HCT116 (cell line): Measurements from ENCODE around the gene TSC1. TPM values are rescaled to one million over a fixed set of nuclear protein-coding genes. Genes with fewer than 3 reads are reported as not detected.
A peak's percentile ranks its signal among the peaks of the same experiment; 100 is the strongest.

Experiments
- ATAC-seq: fragments of 200-7000 bp; cut with Tn5 transposase; 2 replicates; pipeline ENCODE4 v1.9.1; 2020; ENCODE audit warnings: mild to moderate bottlenecking, moderate library complexity
- BruUV-seq: library from RNA; stranded (reverse); fragments of 400-500 nt; replicated peaks from 2 replicates; lab custom pipeline; 2021; lab: Mats Ljungman, UMichigan
- CTCF ChIA-PET: fragments of 300-600 bp; sonication (Branson Sonifier 250); formaldehyde crosslinking; loops from one replicate; lab custom pipeline; 2021; ENCODE audit warnings: antibody characterized with exemption; lab: Charles Lee
- POLR2A ChIA-PET: fragments of 300-600, 350-600 bp; sonication (Branson Sonifier 250); formaldehyde crosslinking; loops from one replicate; lab custom pipeline; 2021; ENCODE audit warnings: antibody characterized with exemption; lab: Charles Lee
- RAD21 ChIA-PET, 2 experiments: fragments of 300-600 bp; sonication (Branson Sonifier 250); formaldehyde crosslinking; loops; one replicate each; lab custom pipeline; 2023; ENCODE audit warnings: low total read pairs in 2 of 2; ENCODE audit not compliant: uncharacterized antibody in 2 of 2, unreplicated experiment in 2 of 2, low non-redundant PET in 1 of 2; lab: Charles Lee
- DNase-seq: peaks from one replicate; pipeline ENCODE4 v3.0.0-alpha.2; 2010; ENCODE audit warnings: low read depth, low spot score
- H2AFZ ChIP-seq: fragments of 200-600 bp; shearing (Covaris generic), sonication (generic); 2 replicates; pipeline ENCODE4 v1.6.1; 2017; ENCODE audit warnings: low read depth, mixed run types, mixed read lengths, antibody characterized with exemption, low read length; ENCODE audit not compliant: poor library complexity, severe bottlenecking
- H3K27ac ChIP-seq: 2 replicates; pipeline ENCODE4 v1.5.1; 2012; ENCODE audit warnings: low read depth, low read length
- H3K27me3 ChIP-seq: fragments of 200-600 bp; sonication (generic); 2 replicates; pipeline ENCODE4 v1.6.1; 2016; ENCODE audit warnings: mixed run types, low read length, mixed read lengths; ENCODE audit not compliant: insufficient read depth
- H3K36me3 ChIP-seq, 2 experiments: fragments of 200-500 bp in 1 of 2; fragments of 200-600 bp in 1 of 2; sonication (Bioruptor generic) in 1 of 2; sonication (generic) in 1 of 2; 2 replicates each; pipeline versions ENCODE4 v1.5.1 to v1.6.1; 2014 to 2016; ENCODE audit warnings: low read length in 2 of 2, inconsistent platforms in 1 of 2, mixed read lengths in 1 of 2, mixed run types in 1 of 2; ENCODE audit not compliant: insufficient read depth in 2 of 2, control insufficient read depth in 1 of 2
- H3K4me1 ChIP-seq, 2 experiments: fragments of 200-600 bp in 1 of 2; sonication (generic) in 1 of 2; 2 replicates each; pipeline versions ENCODE4 v1.5.1 to v1.6.1; 2012 to 2017; ENCODE audit warnings: low read length in 2 of 2, inconsistent platforms in 1 of 2, mild to moderate bottlenecking in 1 of 2, mixed read lengths in 1 of 2, mixed run types in 1 of 2, moderate library complexity in 1 of 2; ENCODE audit not compliant: insufficient read depth in 2 of 2, control insufficient read depth in 1 of 2
- H3K4me2 ChIP-seq: fragments of 200-600 bp; sonication (generic); 2 replicates; pipeline ENCODE4 v1.6.1; 2017; ENCODE audit warnings: mixed run types, low read length, mixed read lengths
- H3K4me3 ChIP-seq, 2 experiments: fragments of 200-600 bp in 1 of 2; sonication (generic) in 1 of 2; replicated peaks in 1 of 2; 2 replicates each; pipeline ENCODE4 v1.5.1; 2011 to 2016; ENCODE audit warnings: low read length in 2 of 2, control low read depth in 1 of 2, low read depth in 1 of 2, mild to moderate bottlenecking in 1 of 2, mixed read lengths in 1 of 2, mixed run types in 1 of 2
- H3K79me2 ChIP-seq: fragments of 200-600 bp; sonication (generic); 2 replicates; pipeline ENCODE4 v1.6.1; 2017; ENCODE audit warnings: mild to moderate bottlenecking, mixed run types, low read length, moderate library complexity, mixed read lengths; ENCODE audit not compliant: insufficient read depth
- H3K9ac ChIP-seq: fragments of 200-600 bp; sonication (generic); 2 replicates; pipeline ENCODE4 v1.6.1; 2016; ENCODE audit warnings: low read length, mixed read lengths
- H3K9me2 ChIP-seq: fragments of 200-600 bp; sonication (generic), shearing (Covaris generic); 2 replicates; pipeline ENCODE4 v1.6.1; 2017; ENCODE audit warnings: mixed run types, mild to moderate bottlenecking, moderate library complexity; ENCODE audit not compliant: insufficient read depth
- H3K9me3 ChIP-seq, 2 experiments: fragments of 200-500 bp in 1 of 2; fragments of 200-600 bp in 1 of 2; sonication (Bioruptor generic) in 1 of 2; sonication (generic) in 1 of 2; 2 replicates each; pipeline ENCODE4 v1.6.1; 2014 to 2017; ENCODE audit warnings: low read length in 2 of 2, mixed read lengths in 2 of 2, inconsistent platforms in 1 of 2, low read depth in 1 of 2, mild to moderate bottlenecking in 1 of 2, mixed run types in 1 of 2, moderate library complexity in 1 of 2; ENCODE audit not compliant: control insufficient read depth in 1 of 2, insufficient read depth in 1 of 2
- H4K20me1 ChIP-seq: fragments of 200-600 bp; sonication (generic), shearing (Covaris generic); 2 replicates; pipeline ENCODE4 v1.6.1; 2017; ENCODE audit warnings: mixed run types, mild to moderate bottlenecking, moderate library complexity; ENCODE audit not compliant: insufficient read depth
- ATF3 ChIP-seq: IDR thresholded peaks from 2 replicates; pipeline ENCODE4 v1.6.1; 2012
- CBX3 ChIP-seq: IDR thresholded peaks from 2 replicates; pipeline ENCODE4 v1.6.1; 2012; ENCODE audit warnings: low read depth
- CEBPB ChIP-seq: IDR thresholded peaks from 2 replicates; pipeline ENCODE4 v1.6.1; 2012; ENCODE audit warnings: low read depth
- CTCF ChIP-seq, 3 experiments: fragments of 200-600 bp in 1 of 3; sonication (generic) in 1 of 3; IDR thresholded peaks in 2 of 3; conservative IDR thresholded peaks in 1 of 3; 2 replicates each; pipeline ENCODE4 v1.5.1; 2012 to 2017; ENCODE audit warnings: low read depth in 2 of 3, low read length in 2 of 3, antibody characterized with exemption in 1 of 3, borderline replicate concordance in 1 of 3, control low read depth in 1 of 3, mild to moderate bottlenecking in 1 of 3, mixed read lengths in 1 of 3, mixed run types in 1 of 3, moderate library complexity in 1 of 3; ENCODE audit not compliant: insufficient read depth in 1 of 3
- EGR1 ChIP-seq: IDR thresholded peaks from 2 replicates; pipeline ENCODE4 v1.6.1; 2012; ENCODE audit warnings: low read depth
- ELF1 ChIP-seq: IDR thresholded peaks from 2 replicates; pipeline ENCODE4 v1.6.1; 2012; ENCODE audit warnings: low read depth, borderline replicate concordance
- EZH2 ChIP-seq: fragments of 200-600 bp; sonication (generic); IDR thresholded peaks from 2 replicates; pipeline ENCODE4 v1.6.1; 2017; ENCODE audit warnings: antibody characterized with exemption, mixed run types
- FOSL1 ChIP-seq: IDR thresholded peaks from 2 replicates; pipeline ENCODE4 v1.6.1; 2012; ENCODE audit warnings: low read depth
- POLR2A ChIP-seq: IDR thresholded peaks from 2 replicates; pipeline ENCODE4 v1.7.0; 2011; ENCODE audit warnings: borderline replicate concordance; ENCODE audit not compliant: insufficient read depth, insufficient read length; ENCODE audit errors: extremely low read depth
- POLR2AphosphoS5 ChIP-seq: IDR thresholded peaks from 2 replicates; pipeline ENCODE4 v1.6.1; 2011; ENCODE audit warnings: mild to moderate bottlenecking, low read depth, low read length, moderate library complexity
- RAD21 ChIP-seq: IDR thresholded peaks from 2 replicates; pipeline ENCODE4 v1.6.1; 2012; ENCODE audit warnings: low read depth, mild to moderate bottlenecking
- SIN3A ChIP-seq: IDR thresholded peaks from 2 replicates; pipeline ENCODE4 v1.6.1; 2012; ENCODE audit warnings: low read depth
- SP1 ChIP-seq: IDR thresholded peaks from 2 replicates; pipeline ENCODE4 v1.6.1; 2012; ENCODE audit warnings: low read depth
- SRF ChIP-seq: IDR thresholded peaks from 2 replicates; pipeline ENCODE4 v1.6.1; 2012; ENCODE audit warnings: low read depth
- TCF7L2 ChIP-seq: IDR thresholded peaks from 2 replicates; pipeline ENCODE4 v1.7.0; 2011; ENCODE audit warnings: borderline replicate concordance, inconsistent platforms; ENCODE audit not compliant: insufficient read depth, insufficient read length; ENCODE audit errors: extremely low read depth
- YY1 ChIP-seq: IDR thresholded peaks from 2 replicates; pipeline ENCODE4 v1.6.1; 2011; ENCODE audit warnings: low read length, low read depth, moderate library complexity, mild to moderate bottlenecking; ENCODE audit not compliant: insufficient replicate concordance; ENCODE audit errors: extremely low read depth
- ZBTB33 ChIP-seq: IDR thresholded peaks from 2 replicates; pipeline ENCODE4 v1.6.1; 2011; ENCODE audit warnings: mild to moderate bottlenecking, low read length, moderate library complexity; ENCODE audit not compliant: insufficient replicate concordance; ENCODE audit errors: extremely low read depth
- ZNF274 ChIP-seq: fragments of 200-500 bp; sonication (Bioruptor generic); IDR thresholded peaks from 2 replicates; pipeline ENCODE4 v1.6.1; 2014; ENCODE audit warnings: mild to moderate bottlenecking, low read depth, low read length, inconsistent platforms
- intact Hi-C: fragments of 100-400 bp; cut with micrococcal nuclease; formaldehyde crosslinking; loops from 2 replicates; pipeline ENCODE4 v1.10.0; 2022
- total RNA-seq: library from RNA; stranded (reverse); gene quantifications from one replicate; pipeline ENCODE4 v1.2.1, GENCODE V29; 2021; ENCODE audit not compliant: unreplicated experiment
- TF ChIP-seq, protein P1 (sequence below): IDR thresholded peaks from 2 replicates; pipeline ENCODE4 v1.6.1; 2012
- TF ChIP-seq, protein P2 (sequence below): IDR thresholded peaks from 2 replicates; pipeline ENCODE4 v1.6.1; 2012; ENCODE audit warnings: low read depth

The TSC1 gene
- total RNA-seq, 1 experiment from 2014 or later: 34.5 TPM

DNA sequence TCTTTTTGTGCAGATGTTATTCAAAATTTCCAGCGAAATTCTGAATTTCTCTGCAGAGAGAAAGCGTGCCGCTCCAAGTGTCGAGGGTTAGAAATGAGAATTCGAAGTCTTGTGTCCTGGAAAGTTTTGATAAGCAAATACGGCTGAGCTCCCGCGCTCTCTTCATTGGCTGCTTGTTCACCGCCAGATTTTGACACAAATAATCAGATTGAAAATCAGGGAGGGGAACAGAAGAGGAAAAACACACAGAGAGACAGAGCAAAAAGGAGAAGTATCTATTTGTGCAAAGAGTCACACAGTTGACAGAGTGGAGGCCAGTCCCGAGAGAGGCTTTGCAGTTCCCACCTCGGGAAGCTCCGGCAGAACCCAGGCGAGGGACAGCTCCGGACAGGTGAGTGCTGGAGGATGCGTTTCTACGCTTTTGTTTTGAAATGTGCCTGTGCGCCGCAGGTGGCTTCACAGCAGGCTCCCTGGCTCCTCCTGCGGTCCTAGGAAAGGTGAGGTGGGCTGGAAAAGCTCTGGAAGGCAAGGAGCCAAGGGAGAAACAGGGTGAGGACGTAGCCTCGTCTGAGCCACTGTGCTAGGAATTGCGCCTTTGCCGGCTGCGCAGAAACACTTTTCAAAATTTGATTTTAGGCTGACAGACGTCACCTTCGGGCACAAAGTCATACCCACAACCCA is 34.2 kb upstream of the TSC1 start, which contains the start of gene GFI1B:
Gene GFI1B (plus strand): TSS at position 244 of the 681 bp plus-strand sequence. CDS start 7,985 bp downstream, outside the sequence.
- no peak within 1 kb of the TSS for H3K4me3 ChIP-seq
- H4K20me1 ChIP-seq: no peaks in the 10 kb centered on the region
- TF ChIP-seq RAD21: no peak
- no peak for TF ChIP-seq SRF
- no peak for TF ChIP-seq CTCF (IDR thresholded peaks at IDR 0.05 in 2 of 3, conservative IDR thresholded peaks at IDR 0.05 in 1 of 3; ENCODE audit: borderline replicate concordance in 1 of 3, insufficient read depth in 1 of 3, low read depth in 2 of 3, low read length in 2 of 3)
- TF ChIP-seq FOSL1: no peak
- TF ChIP-seq POLR2A: no peak
- TF ChIP-seq POLR2AphosphoS5: no peak
- no peak for TF ChIP-seq TCF7L2
- no peak for TF ChIP-seq CEBPB
- TF ChIP-seq EZH2: no peak
- TF ChIP-seq, protein P1, sequence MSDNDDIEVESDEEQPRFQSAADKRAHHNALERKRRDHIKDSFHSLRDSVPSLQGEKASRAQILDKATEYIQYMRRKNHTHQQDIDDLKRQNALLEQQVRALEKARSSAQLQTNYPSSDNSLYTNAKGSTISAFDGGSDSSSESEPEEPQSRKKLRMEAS: no peak
- no peak for TF ChIP-seq EGR1
- no peak for TF ChIP-seq ATF3
- TF ChIP-seq, protein P2, sequence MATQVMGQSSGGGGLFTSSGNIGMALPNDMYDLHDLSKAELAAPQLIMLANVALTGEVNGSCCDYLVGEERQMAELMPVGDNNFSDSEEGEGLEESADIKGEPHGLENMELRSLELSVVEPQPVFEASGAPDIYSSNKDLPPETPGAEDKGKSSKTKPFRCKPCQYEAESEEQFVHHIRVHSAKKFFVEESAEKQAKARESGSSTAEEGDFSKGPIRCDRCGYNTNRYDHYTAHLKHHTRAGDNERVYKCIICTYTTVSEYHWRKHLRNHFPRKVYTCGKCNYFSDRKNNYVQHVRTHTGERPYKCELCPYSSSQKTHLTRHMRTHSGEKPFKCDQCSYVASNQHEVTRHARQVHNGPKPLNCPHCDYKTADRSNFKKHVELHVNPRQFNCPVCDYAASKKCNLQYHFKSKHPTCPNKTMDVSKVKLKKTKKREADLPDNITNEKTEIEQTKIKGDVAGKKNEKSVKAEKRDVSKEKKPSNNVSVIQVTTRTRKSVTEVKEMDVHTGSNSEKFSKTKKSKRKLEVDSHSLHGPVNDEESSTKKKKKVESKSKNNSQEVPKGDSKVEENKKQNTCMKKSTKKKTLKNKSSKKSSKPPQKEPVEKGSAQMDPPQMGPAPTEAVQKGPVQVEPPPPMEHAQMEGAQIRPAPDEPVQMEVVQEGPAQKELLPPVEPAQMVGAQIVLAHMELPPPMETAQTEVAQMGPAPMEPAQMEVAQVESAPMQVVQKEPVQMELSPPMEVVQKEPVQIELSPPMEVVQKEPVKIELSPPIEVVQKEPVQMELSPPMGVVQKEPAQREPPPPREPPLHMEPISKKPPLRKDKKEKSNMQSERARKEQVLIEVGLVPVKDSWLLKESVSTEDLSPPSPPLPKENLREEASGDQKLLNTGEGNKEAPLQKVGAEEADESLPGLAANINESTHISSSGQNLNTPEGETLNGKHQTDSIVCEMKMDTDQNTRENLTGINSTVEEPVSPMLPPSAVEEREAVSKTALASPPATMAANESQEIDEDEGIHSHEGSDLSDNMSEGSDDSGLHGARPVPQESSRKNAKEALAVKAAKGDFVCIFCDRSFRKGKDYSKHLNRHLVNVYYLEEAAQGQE: no peak
- no peak for TF ChIP-seq SP1
- no peak for TF ChIP-seq SIN3A
- no peak for TF ChIP-seq YY1
- TF ChIP-seq ZBTB33: no peak
- no peak for TF ChIP-seq CBX3
- TF ChIP-seq ZNF274: no peak
- TF ChIP-seq ELF1: no peak
- TF ChIP-seq, all 23 proteins: peak for 0
- POLR2A ChIA-PET: no interaction called here
- H3K27me3 ChIP-seq: peaks cover 26% of the 10 kb centered on the region; the same call in 1 of the 2 replicates
- intact Hi-C loops: loop anchor here (10.0 kb wide), 1 partner anchor 324 kb away; no protein-coding TSS in a partner anchor
- H3K4me1 ChIP-seq: peaks cover 0 to 6% of the 10 kb centered on the region in 2 experiments; a peak in 2 of 4 replicates
- H3K9me2 ChIP-seq: no peaks in the 10 kb centered on the region
- DNase-seq (no peak), ATAC-seq (no peak)
- RAD21 ChIA-PET: no interaction called here
- no TSS peak for BruUV-seq
- peak within 1 kb of the TSS; percentile 66 for H3K4me2 ChIP-seq
- H3K9ac ChIP-seq: no peak within 1 kb of the TSS
- CTCF ChIA-PET: interaction anchor here (1.3 kb wide), 1 partner anchor 10 kb away, joined by 3 read pairs; no protein-coding TSS in a partner anchor
- no peak within 1 kb of the TSS for H2AFZ ChIP-seq
- no peaks in the 10 kb centered on the region for H3K79me2 ChIP-seq
- no peak within 1 kb of the TSS for H3K27ac ChIP-seq
- H3K9me3 ChIP-seq: no peaks in the 10 kb centered on the region
- H3K36me3 ChIP-seq: no peaks in the 10 kb centered on the region
